ENCODE data around the gene RRP9.

Gene RRP9

DNA sequence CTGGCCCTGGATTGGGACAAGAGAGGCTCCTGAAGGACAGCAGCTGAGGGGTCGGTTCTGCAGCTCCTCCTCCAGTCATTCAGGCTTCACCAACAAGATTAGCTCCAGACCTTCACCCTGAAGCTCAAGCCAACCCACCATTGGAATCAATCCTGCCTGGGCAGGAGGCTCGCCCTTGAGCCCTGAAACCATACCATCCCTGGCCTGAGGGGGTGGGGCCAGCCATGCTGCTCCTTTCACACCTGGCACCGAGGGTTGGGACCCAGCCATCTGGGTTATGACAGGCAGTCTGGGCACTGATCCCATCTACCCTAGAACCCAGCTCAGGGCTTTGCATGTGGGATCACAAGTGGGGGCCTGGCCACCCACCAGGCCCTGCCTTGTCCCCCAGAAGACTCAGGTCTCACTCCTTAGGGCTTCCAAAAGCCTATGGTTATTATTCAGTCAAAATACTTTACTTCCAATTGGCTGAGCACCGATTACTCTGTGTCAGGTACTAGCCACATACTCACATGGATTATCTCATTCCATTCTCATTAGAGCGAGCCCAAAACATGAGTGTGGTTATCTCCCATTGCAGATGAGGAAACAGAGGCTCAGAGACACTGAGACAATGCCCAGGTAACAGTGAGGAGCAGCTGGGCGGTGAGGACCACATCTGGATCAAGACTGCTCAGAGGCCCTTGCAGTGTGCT, 29.0 kb upstream of the RRP9 start:
- DNase-seq = no peak

DNA sequence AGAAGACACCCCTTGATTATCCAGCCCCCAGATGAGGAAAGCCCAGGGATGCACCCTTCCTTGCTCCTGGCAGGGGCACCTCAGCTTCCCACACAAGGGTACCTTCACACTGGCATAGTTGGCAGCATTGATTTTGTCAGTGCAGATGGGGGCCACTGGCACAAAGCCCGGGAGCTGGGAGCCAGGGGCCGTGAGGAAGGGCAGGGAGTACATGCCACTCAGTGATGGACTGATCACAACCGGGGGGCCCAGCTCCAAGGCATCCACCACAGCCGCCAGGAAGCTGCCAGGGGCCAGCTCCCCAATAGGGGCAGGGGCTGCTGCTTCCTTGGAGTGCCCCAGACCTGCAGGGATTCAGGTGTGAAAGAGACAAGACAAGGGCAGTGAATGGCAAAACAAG, 28.1 kb upstream of the RRP9 start:
- DNase-seq = no peak

DNA sequence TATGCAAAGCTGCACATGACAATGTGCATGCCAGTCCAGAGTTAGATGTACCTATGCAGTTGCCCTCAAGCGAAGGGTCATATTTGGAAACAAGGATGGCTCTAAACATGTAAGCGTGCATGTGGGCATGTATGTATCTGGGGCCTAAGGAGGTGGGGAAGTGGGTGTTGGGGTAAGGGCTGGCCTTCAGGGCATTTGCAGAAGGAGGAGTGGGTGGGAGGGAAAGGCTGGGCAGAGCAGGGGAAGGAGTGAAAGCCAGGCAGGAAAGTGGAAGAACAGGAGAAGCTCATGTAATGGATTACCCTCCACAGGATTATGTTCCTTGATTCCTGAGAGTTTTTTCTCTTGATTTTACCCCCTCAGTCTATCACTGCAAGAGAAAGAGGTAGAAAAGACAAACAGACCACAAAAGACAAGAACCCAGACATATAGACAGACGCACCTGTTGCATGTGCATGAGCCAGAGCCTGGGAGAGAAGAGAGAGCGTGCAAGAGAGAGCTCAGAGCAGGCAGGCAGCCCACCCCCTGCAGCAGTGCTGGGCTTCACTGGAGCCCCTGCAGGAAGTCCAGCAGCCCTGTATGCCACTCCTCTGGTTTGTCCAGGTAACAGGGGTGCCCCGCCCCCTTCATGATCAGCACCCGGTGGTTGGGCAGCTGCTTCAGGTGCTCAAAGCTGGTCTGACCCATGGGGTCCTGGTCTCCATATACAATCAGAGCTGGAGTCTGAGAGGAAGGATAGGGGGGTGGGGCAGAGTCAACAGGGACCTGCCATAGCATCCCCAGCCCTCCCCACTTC, 27.4 kb upstream of the RRP9 start:
- DNase-seq = no peak

GRCh38 chr3:51968170-51968775, 26.6 kb upstream of the RRP9 start:
- DNase-seq = no peak

DNA sequence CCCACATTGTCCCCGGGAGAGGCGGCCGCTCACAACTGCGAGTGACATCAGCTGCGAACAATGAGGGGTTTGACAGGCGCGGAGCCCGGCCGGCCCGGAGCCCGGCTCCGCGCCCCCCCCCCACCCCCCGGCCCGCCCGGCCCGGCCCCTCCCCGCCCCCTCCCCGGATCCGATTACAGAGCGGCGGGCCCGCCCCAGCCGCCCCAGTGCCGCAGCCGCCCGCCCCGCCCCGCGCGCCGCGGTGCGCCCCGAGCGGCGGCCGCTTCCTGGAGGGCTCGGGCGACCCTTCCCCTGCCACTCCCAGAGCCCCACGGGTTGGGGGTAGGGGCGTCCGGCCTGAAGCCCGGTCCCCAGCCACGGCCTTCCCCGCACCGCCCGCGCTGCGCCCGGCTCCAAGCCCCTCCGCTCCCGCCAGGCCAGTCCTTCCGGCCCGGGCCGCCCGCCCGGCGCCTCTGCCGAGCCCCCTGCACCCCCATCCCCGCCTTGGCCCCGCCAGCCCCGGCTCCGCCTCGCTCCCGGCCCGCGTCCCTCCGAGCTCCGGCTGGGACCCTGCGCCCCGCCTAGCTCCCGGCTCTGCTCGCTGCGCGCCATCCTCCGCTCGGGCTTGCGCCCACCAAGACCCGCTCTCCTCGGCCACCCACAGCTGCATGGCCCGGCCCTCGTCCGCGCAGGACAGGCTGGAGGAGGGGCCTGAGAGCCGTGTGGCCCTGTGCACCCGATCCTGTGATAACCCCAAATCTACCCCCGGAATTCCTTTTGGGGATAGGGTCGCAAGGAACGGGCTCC, 25.9 kb upstream of the RRP9 start, which contains the start of gene PCBP4:
PCBP4 (minus strand) TSS at position 71 of the 786 bp plus-strand sequence. CDS start 6,214 bp downstream, outside the sequence.
- DNase-seq = peak; percentile 14

GRCh38 chr3:51966922-51967383, 25.2 kb upstream of the RRP9 start:
- DNase-seq = no peak

DNA sequence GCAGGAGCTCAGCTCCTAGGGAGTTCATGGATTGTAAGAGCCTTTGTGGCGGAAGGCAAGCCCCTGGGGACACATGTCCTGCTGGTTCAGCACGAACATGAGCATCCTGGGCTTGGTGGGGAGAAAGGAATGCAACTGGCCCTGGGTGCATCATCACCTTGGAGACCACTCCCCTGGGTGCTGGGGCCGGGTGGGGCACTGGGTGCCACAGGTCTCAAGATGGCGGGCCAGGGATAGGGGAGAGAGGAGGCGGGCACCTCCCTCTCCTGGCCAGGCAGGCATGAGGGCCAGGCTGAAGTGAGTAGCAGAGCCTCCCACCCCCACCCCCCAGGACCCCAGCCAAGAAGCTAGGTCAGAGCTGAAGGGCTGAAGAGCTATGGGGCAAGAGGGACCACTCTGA, 24.8 kb upstream of the RRP9 start:
- no peak for DNase-seq

DNA sequence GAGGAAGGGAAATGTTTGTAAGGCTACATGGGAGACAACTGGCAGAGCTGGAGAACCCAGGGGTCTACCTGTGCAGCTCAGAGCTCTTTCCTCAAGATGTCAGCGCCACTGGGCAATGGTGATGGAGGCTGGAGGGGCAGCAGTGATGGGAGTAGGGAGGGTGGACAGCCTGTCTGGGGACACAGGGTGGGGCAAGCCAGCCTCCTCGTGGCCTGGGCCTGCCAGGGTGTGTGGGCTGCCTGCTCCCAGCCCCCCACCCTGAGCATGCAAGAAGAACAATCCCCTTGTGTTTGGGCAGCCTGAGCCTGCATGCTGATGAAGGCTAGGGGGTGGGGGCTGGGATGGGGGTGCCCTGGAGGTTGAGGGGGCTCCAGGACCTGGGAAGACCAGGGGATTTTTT, 24.3 kb upstream of the RRP9 start:
- DNase-seq = no peak

GRCh38 chr3:51964521-51964920, 22.8 kb upstream of the RRP9 start:
- no peak for DNase-seq

DNA sequence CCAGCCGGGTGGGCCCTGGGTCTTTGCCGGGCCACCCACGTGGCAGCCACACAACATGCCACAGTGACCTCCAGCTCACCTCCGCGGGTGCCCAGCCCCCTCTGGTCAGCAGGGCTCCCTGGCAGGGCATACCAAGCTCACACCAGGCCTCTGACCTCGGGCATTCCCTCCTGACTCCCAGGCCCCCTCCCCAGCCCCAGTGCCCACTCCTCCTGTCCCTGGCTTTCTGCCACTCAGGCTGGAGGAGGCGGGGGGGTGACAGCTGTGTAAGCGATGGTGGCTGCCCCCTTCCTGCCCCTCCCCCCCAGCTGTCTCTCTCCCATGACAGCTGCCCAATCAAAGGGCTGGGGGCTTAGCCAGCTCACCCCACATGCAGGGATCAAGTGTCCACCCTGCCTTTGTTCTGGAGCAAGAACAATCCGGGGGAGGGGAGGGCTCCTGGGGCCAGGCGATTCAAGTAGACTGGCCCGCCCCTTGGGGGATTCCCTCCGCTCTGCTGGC, 22.3 kb upstream of the RRP9 start:
- DNase-seq = no peak

- DNase-seq = no peak
These were observed 21.3 kb upstream of the RRP9 start for GRCh38 chr3:51962854-51963530.

DNA sequence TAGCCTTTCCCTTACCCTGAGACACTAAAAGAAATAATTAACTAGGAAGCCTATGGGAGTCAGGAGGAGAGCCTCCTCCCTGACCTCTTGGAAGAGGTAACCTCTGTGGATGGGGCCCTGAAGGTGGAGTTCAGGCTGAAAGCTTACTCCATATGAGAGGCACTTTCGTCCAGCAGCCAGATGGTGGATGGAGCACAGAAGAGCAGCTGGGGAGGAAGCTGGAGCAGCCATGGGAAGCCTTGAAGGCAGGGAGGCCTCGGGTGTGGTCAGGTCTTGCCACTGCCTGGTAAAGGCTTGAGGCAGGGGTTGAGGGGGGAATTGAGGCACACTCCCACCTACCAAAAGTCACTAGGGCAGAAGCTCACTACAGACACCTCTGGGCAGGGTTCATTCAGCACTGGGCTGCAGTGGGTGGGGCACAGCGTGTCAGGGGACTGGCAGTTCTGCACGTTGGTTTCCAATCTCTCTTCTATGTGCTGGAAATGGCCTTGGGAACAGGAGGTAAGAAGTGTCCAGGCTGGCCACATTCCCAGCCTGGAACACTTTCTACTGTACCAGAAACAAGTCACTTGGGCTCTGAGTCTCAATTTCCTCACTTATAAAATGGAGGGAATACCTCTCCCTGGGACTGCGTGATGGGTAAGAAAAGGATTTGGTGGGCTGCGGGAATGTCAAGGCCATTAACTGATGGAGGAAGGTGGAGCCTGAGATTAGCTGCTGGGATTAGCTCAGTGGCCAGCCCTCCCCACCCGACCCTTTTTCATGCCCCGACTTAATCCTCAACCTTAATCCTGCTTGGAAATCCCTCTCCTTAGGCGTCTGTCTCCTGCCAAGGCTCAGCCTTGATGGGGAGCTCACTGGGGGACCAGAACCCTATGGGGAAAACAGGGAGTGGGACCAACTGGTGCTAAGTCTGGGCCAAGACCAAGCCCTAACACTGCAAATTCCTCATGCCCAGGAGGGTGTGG, 20.2 kb upstream of the RRP9 start:
- no peak for DNase-seq

GRCh38 chr3:51961011-51961410, 19.3 kb upstream of the RRP9 start:
- DNase-seq = no peak

- DNase-seq = no peak
These were observed 18.7 kb upstream of the RRP9 start for GRCh38 chr3:51960386-51960785.

- DNase-seq = no peak
These were observed 17.9 kb upstream of the RRP9 start for GRCh38 chr3:51959651-51960050.

GRCh38 chr3:51958603-51959521, 17.2 kb upstream of the RRP9 start:
- no peak for DNase-seq

- DNase-seq = no peak
These were observed 16.0 kb upstream of the RRP9 start for GRCh38 chr3:51957520-51958205.

DNA sequence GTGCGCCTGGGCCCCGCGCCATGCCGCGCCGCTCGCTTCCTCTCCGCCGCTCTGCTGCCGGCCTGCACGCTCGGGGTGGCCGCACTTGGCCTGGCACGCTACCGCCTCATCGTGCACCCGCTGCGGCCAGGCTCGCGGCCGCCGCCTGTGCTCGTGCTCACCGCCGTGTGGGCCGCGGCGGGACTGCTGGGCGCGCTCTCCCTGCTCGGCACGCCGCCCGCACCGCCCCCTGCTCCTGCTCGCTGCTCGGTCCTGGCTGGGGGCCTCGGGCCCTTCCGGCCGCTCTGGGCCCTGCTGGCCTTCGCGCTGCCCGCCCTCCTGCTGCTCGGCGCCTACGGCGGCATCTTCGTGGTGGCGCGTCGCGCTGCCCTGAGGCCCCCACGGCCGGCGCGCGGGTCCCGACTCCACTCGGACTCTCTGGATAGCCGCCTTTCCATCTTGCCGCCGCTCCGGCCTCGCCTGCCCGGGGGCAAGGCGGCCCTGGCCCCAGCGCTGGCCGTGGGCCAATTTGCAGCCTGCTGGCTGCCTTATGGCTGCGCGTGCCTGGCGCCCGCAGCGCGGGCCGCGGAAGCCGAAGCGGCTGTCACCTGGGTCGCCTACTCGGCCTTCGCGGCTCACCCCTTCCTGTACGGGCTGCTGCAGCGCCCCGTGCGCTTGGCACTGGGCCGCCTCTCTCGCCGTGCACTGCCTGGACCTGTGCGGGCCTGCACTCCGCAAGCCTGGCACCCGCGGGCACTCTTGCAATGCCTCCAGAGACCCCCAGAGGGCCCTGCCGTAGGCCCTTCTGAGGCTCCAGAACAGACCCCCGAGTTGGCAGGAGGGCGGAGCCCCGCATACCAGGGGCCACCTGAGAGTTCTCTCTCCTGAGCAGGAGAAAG, 14.4 kb upstream of the RRP9 start:
- peak; percentile 24 for DNase-seq
